Body of pancreas (tissue), 4 donors: Measurements from ENCODE around the gene CPNE9. TPM values are rescaled to one million over a fixed set of nuclear protein-coding genes. Genes with fewer than 3 reads are reported as not detected.

Source experiments
- ATAC-seq: fragments of 150-250 bp; one replicate; pipeline ENCODE4 v1.9.1; 2016
- DNase-seq, 4 donors: peaks; one replicate each; pipeline ENCODE4 v3.0.0-alpha.2; 2019
- H3K27ac ChIP-seq, 4 donors: fragments of 200-600 bp; sonication (generic); 1 replicate in 3 of 4; 2 replicates in 1 of 4; pipeline versions ENCODE4 v1.5.1 to v1.6.1; 2016 to 2019; ENCODE audit warnings: mild to moderate bottlenecking in 1 of 4, mixed read lengths in 1 of 4, moderate library complexity in 1 of 4
- H3K27me3 ChIP-seq, 2 donors: fragments of 200-600 bp; sonication (generic); one replicate each; pipeline ENCODE4 v1.6.0; 2016; ENCODE audit warnings: mild to moderate bottlenecking in 1 of 2
- H3K36me3 ChIP-seq, 2 donors: fragments of 200-600 bp; sonication (generic); replicated peaks in 1 of 2; 2 replicates each; pipeline ENCODE4 v1.5.1; 2016; ENCODE audit warnings: low read depth in 2 of 2; ENCODE audit not compliant: insufficient read depth in 1 of 2
- H3K4me1 ChIP-seq: fragments of 200-600 bp; sonication (generic); one replicate; pipeline ENCODE4 v1.6.0; 2016
- H3K4me3 ChIP-seq, 2 donors: fragments of 200-600 bp; sonication (generic); 1 replicate in 1 of 2; 2 replicates in 1 of 2; pipeline ENCODE4 v1.5.1; 2016 to 2019
- H3K9me3 ChIP-seq, 3 donors: fragments of 200-600 bp; sonication (generic); 1 replicate in 2 of 3; 2 replicates in 1 of 3; pipeline ENCODE4 v1.5.1; 2016
- POLR2A ChIP-seq, 3 donors: fragments of 450-650 bp; IDR thresholded peaks; one replicate each; pipeline ENCODE4 v1.6.1; 2016; ENCODE audit warnings: antibody characterized with exemption in 3 of 3, mild to moderate bottlenecking in 2 of 3
- WGBS, 2 donors: methylation state at CpG; one replicate each; pipeline ENCODE4 v1.1.5; 2017; 5-methylcytosine and 5-hydroxymethylcytosine counted together
- intact Hi-C: fragments of 100-400 bp; cut with DNase I; formaldehyde crosslinking; loops from one replicate; pipeline ENCODE4 v1.15.1; 2023
- total RNA-seq, 2 donors: library from RNA; depleted of rRNA; stranded (reverse); fragments of >200 nt; gene quantifications; one replicate each; pipeline ENCODE4 v1.1.0, GENCODE V29; 2016
- TF ChIP-seq, protein P1 (sequence below), 7 experiments: fragments of 450-650 bp in 4 of 7; fragments of 200-600 bp in 3 of 7; sonication (generic) in 3 of 7; IDR thresholded peaks; one replicate each; pipeline ENCODE4 v1.5.1; 2016 to 2019; ENCODE audit warnings: antibody characterized with exemption in 7 of 7

The CPNE9 gene
- total RNA-seq, 2 donors from 2014 or later: not detected

DNA sequence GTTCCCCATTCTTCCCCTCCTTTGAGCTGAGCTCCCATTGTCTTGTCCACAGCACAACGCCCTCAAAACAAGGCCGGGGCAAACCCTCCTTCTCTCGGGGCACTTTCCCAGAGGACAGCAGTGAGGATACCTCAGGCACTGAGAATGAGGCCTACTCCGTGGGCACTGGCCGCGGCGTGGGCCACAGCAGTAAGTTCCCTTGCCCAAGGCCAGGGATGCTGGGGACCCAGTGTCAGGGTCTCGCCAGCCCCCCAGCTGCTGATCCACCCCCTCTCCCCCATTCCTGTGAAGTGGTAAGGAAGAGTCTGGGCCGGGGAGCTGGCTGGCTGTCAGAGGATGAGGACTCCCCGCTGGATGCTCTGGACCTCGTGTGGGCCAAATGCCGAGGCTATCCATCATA, 41.9 kb downstream of the CPNE9 start:
- H3K9me3 ChIP-seq: no peaks in the 10 kb centered on the region
- ATAC-seq (no peak), DNase-seq (no peak)
- H3K4me3 ChIP-seq: no peak overlapping the region
- WGBS, 2 donors: 89 to 91% methylated on average over 10 to 12 of the region's 12 CpGs
- TF ChIP-seq POLR2A (IDR thresholded peaks at IDR 0.05): no peak
- TF ChIP-seq, protein P1, sequence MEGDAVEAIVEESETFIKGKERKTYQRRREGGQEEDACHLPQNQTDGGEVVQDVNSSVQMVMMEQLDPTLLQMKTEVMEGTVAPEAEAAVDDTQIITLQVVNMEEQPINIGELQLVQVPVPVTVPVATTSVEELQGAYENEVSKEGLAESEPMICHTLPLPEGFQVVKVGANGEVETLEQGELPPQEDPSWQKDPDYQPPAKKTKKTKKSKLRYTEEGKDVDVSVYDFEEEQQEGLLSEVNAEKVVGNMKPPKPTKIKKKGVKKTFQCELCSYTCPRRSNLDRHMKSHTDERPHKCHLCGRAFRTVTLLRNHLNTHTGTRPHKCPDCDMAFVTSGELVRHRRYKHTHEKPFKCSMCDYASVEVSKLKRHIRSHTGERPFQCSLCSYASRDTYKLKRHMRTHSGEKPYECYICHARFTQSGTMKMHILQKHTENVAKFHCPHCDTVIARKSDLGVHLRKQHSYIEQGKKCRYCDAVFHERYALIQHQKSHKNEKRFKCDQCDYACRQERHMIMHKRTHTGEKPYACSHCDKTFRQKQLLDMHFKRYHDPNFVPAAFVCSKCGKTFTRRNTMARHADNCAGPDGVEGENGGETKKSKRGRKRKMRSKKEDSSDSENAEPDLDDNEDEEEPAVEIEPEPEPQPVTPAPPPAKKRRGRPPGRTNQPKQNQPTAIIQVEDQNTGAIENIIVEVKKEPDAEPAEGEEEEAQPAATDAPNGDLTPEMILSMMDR (IDR thresholded peaks at IDR 0.05): no peak
- H3K36me3 ChIP-seq: peaks cover 0 to 56% of the 10 kb centered on the region in 2 donors
- peaks cover 14% of the 10 kb centered on the region for H3K4me1 ChIP-seq
- intact Hi-C loops: no loop called here
- H3K27me3 ChIP-seq: no peaks in the 10 kb centered on the region
- H3K27ac ChIP-seq: no peak overlapping the region

GRCh38 chr3:9746330-9746729, 42.7 kb downstream of the CPNE9 start:
- TF ChIP-seq, protein P1 (IDR thresholded peaks at IDR 0.05): no peak
- TF ChIP-seq POLR2A (IDR thresholded peaks at IDR 0.05): no peak
- DNase-seq: no peak
- Histone ChIP-seq H3K36me3 (peaks cover 0 to 48% of the 10 kb centered on the region in 2 donors), H3K27ac (no peak overlapping the region), H3K4me1 (peaks cover 22% of the 10 kb centered on the region), H3K9me3 (no peaks in the 10 kb centered on the region), H3K4me3 (no peak overlapping the region), H3K27me3 (no peaks in the 10 kb centered on the region)
- no peak for ATAC-seq
- intact Hi-C loops: no loop called here
- 65 to 71% methylated on average over 3 to 5 of the region's 5 CpGs for WGBS, 2 donors

DNA sequence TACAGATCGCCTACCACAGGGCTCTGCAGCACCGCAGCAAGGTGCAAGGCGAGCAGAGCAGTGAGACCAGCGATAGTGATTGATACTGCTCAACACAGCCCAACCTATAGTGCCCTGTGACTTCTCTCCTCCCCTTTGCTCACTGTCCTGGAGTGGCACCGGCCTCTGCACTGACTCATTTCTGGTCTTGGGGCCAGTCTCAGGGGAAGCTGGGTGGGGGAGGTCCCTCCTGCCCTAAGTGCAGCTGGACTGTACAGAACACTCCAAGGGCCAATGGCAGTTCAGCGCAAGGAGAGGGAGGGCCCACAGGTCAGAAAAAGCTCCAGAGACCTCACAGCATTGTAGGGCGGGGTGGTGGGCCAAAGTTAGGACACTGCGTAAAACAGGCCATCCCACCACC, 43.6 kb downstream of the CPNE9 start:
- DNase-seq: no peak
- WGBS, 2 donors: 92 to 93% methylated on average over 8 of the region's 8 CpGs

GRCh38 chr3:9748031-9748430, 44.4 kb downstream of the CPNE9 start:
- DNase-seq (no peak), ATAC-seq (no peak)
- H3K27me3 ChIP-seq: no peaks in the 10 kb centered on the region
- peaks cover 26% of the 10 kb centered on the region for H3K4me1 ChIP-seq
- H3K4me3 ChIP-seq: no peak overlapping the region
- intact Hi-C loops: no loop called here
- peaks cover 0 to 33% of the 10 kb centered on the region in 2 donors for H3K36me3 ChIP-seq
- H3K27ac ChIP-seq: no peak overlapping the region
- TF ChIP-seq POLR2A (IDR thresholded peaks at IDR 0.05): no peak
- TF ChIP-seq, protein P1 (IDR thresholded peaks at IDR 0.05): no peak
- 96 to 100% methylated on average over 1 to 2 of the region's 2 CpGs for WGBS, 2 donors
- H3K9me3 ChIP-seq: no peaks in the 10 kb centered on the region

More for the DNA sequence above, 43.6 kb downstream of the CPNE9 start:
- TF ChIP-seq, protein P1 (IDR thresholded peaks at IDR 0.05): no peak
- H3K9me3 ChIP-seq: no peaks in the 10 kb centered on the region
- peaks cover 0 to 40% of the 10 kb centered on the region in 2 donors for H3K36me3 ChIP-seq
- intact Hi-C loops: no loop called here
- no peak for ATAC-seq
- H3K4me3 ChIP-seq: no peak overlapping the region
- peaks cover 26% of the 10 kb centered on the region for H3K4me1 ChIP-seq
- no peaks in the 10 kb centered on the region for H3K27me3 ChIP-seq
- H3K27ac ChIP-seq: no peak overlapping the region

DNA sequence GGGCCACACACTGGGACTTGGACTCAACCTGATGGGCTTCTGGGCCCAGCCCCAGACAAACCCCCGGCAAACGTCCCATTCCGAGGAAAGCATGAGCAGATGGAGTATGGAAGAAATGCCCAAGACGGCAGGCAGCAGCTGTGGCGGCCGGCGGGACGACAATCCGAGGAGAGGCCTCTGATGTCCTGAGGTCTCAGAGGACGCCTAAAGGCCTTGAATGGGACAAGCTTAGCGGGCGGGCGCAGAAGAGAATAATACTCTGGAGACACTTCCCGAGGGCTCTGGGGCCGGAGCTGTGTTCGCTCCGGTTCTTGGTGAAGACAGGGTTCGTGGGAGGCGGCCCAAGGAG, 45.6 kb downstream of the CPNE9 start:
- intact Hi-C loops: no loop called here
- no peak for DNase-seq
- peaks cover 26% of the 10 kb centered on the region for H3K4me1 ChIP-seq
- H3K4me3 ChIP-seq: peak overlapping the region; percentile 23 to 64
- peak overlapping the region; percentile 73 to 96 (median 86) for H3K27ac ChIP-seq
- peak; percentile 25 for ATAC-seq
- H3K27me3 ChIP-seq: no peaks in the 10 kb centered on the region
- peaks cover 0 to 22% of the 10 kb centered on the region in 2 donors for H3K36me3 ChIP-seq
- H3K9me3 ChIP-seq: no peaks in the 10 kb centered on the region
- TF ChIP-seq POLR2A (IDR thresholded peaks at IDR 0.05): no peak
- TF ChIP-seq, protein P1 (IDR thresholded peaks at IDR 0.05): no peak
- 5 to 7% methylated on average over 16 to 19 of the region's 19 CpGs for WGBS, 2 donors
